Vagina (tissue), 2 donors: ENCODE results near the gene SARS1. TPM values are rescaled to one million over a fixed set of nuclear protein-coding genes. Genes with fewer than 3 reads are reported as not detected.

ENCODE experiments used
- DNase-seq, 2 donors: peaks; one replicate each; pipeline ENCODE4 v3.0.0-alpha.2; 2017; ENCODE audit errors: extremely low spot score in 2 of 2
- H3K27ac ChIP-seq: fragments of 200-600 bp; sonication (generic); one replicate; pipeline ENCODE4 v1.5.1; 2019
- H3K27me3 ChIP-seq: fragments of 200-600 bp; sonication (generic); one replicate; pipeline ENCODE4 v1.5.1; 2019
- H3K36me3 ChIP-seq, 2 donors: fragments of 200-600 bp; sonication (generic); one replicate each; pipeline ENCODE4 v1.5.1; 2017 to 2019
- H3K4me1 ChIP-seq: fragments of 200-600 bp; sonication (generic); one replicate; pipeline ENCODE4 v1.5.1; 2019
- H3K4me3 ChIP-seq, 2 donors: fragments of 200-600 bp; sonication (generic); 1 replicate in 1 of 2; 2 replicates in 1 of 2; pipeline ENCODE4 v1.5.1; 2016 to 2019
- H3K9me3 ChIP-seq: fragments of 200-600 bp; sonication (generic); one replicate; pipeline ENCODE4 v1.5.1; 2019
- POLR2A ChIP-seq, 2 donors: fragments of 450-650 bp; IDR thresholded peaks; one replicate each; pipeline ENCODE4 v1.6.1; 2017; ENCODE audit warnings: antibody characterized with exemption in 2 of 2, mild to moderate bottlenecking in 2 of 2, moderate library complexity in 2 of 2
- POLR2AphosphoS5 ChIP-seq, 2 donors: sonication (generic); formaldehyde crosslinking; IDR thresholded peaks; one replicate each; pipeline ENCODE4 v1.9.0; 2017; ENCODE audit warnings: antibody characterized with exemption in 2 of 2, mild to moderate bottlenecking in 2 of 2, low read depth in 1 of 2; ENCODE audit not compliant: insufficient read depth in 1 of 2
- intact Hi-C: fragments of 100-400 bp; cut with DNase I; formaldehyde crosslinking; loops from one replicate; pipeline ENCODE4 v1.15.1; 2023
- total RNA-seq: library from RNA; depleted of rRNA; stranded (reverse); fragments of >200 nt; gene quantifications from one replicate; pipeline ENCODE4 v1.2.3, GENCODE V29; 2016
- TF ChIP-seq, protein P1 (sequence below), 3 experiments: fragments of 450-650 bp in 2 of 3; fragments of 200-600 bp in 1 of 3; sonication (generic) in 1 of 3; IDR thresholded peaks; one replicate each; pipeline ENCODE4 v1.5.1; 2017 to 2019; ENCODE audit warnings: antibody characterized with exemption in 3 of 3, mild to moderate bottlenecking in 2 of 3, moderate library complexity in 2 of 3

Gene SARS1
- total RNA-seq, 1 donor from 2014 or later = 135 TPM

DNA sequence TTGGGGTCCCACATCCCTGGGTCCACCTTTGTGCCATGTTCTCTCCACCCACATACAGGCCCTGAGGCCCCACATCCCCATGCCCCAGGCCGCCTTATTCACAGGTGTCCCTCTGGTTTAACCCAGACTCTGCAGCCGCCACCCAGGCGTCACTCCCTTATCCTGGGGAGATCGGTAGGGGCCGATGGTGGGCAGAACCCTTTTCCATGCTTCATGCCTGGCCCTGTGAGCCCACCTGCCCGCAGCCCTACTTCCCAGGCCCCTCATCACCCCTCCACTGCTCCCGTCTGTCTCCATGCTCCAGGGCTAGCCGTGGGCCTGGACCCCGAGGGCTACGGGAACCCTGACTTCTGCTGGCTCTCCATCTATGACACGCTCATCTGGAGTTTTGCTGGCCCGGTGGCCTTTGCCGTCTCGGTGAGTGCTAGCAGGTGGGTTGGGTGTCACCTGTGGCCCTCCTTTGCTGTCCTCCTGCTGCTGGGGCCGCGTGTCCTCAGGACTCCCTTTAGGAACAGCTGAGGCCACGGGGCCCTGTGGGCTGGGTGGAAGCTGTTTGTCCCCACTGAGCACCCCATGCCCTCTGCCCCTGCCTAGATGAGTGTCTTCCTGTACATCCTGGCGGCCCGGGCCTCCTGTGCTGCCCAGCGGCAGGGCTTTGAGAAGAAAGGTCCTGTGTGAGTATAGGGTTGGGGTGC, 57.1 kb downstream of the SARS1 start:
- no peaks in the 10 kb centered on the region for H3K36me3 ChIP-seq
- intact Hi-C loops = no loop called here
- H3K4me3 ChIP-seq = no peak overlapping the region
- no peaks in the 10 kb centered on the region for H3K27me3 ChIP-seq
- H3K27ac ChIP-seq = no peak overlapping the region
- H3K9me3 ChIP-seq = no peaks in the 10 kb centered on the region
- no peak for DNase-seq
- H3K4me1 ChIP-seq = peaks cover 12% of the 10 kb centered on the region
- no peak for TF ChIP-seq POLR2A (IDR thresholded peaks at IDR 0.05)
- TF ChIP-seq, protein P1, sequence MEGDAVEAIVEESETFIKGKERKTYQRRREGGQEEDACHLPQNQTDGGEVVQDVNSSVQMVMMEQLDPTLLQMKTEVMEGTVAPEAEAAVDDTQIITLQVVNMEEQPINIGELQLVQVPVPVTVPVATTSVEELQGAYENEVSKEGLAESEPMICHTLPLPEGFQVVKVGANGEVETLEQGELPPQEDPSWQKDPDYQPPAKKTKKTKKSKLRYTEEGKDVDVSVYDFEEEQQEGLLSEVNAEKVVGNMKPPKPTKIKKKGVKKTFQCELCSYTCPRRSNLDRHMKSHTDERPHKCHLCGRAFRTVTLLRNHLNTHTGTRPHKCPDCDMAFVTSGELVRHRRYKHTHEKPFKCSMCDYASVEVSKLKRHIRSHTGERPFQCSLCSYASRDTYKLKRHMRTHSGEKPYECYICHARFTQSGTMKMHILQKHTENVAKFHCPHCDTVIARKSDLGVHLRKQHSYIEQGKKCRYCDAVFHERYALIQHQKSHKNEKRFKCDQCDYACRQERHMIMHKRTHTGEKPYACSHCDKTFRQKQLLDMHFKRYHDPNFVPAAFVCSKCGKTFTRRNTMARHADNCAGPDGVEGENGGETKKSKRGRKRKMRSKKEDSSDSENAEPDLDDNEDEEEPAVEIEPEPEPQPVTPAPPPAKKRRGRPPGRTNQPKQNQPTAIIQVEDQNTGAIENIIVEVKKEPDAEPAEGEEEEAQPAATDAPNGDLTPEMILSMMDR (IDR thresholded peaks at IDR 0.05) = no peak
- no peak for TF ChIP-seq POLR2AphosphoS5 (IDR thresholded peaks at IDR 0.05; ENCODE audit: insufficient read depth in 1 of 2, low read depth in 1 of 2)

DNA sequence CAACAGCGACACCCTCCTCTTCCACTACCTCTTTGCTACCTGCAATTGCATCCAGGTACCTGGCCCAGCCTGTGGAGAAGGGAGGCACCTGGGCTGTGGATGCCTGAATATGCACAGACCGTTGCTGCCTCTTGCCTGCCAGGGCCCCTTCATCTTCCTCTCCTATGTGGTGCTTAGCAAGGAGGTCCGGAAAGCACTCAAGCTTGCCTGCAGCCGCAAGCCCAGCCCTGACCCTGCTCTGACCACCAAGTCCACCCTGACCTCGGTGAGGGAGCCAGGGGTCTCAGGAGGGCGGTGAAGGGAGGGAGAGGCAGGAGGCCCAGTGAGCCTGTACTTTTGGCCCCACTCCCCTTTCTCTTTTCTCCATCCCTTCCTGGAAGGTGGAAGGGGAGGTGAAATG, 57.7 kb downstream of the SARS1 start:
- DNase-seq = no peak
- H3K27ac ChIP-seq = no peak overlapping the region
- intact Hi-C loops = no loop called here

GRCh38 chr1:109272021-109272799, 58.5 kb downstream of the SARS1 start:
- no peaks in the 10 kb centered on the region for H3K27me3 ChIP-seq
- no peak overlapping the region for H3K27ac ChIP-seq
- intact Hi-C loops = no loop called here
- H3K4me3 ChIP-seq = no peak overlapping the region
- H3K36me3 ChIP-seq = no peaks in the 10 kb centered on the region
- DNase-seq = no peak
- H3K4me1 ChIP-seq = peaks cover 12% of the 10 kb centered on the region
- TF ChIP-seq POLR2AphosphoS5 (IDR thresholded peaks at IDR 0.05; ENCODE audit: insufficient read depth in 1 of 2, low read depth in 1 of 2) = no peak
- TF ChIP-seq, protein P1 (IDR thresholded peaks at IDR 0.05) = no peak
- no peak for TF ChIP-seq POLR2A (IDR thresholded peaks at IDR 0.05)
- H3K9me3 ChIP-seq = no peaks in the 10 kb centered on the region

More for the DNA sequence above, 57.7 kb downstream of the SARS1 start:
- TF ChIP-seq POLR2A (IDR thresholded peaks at IDR 0.05) (no peak), POLR2AphosphoS5 (IDR thresholded peaks at IDR 0.05; ENCODE audit: insufficient read depth in 1 of 2, low read depth in 1 of 2) (no peak)
- TF ChIP-seq, protein P1 (IDR thresholded peaks at IDR 0.05) = no peak
- H3K4me3 ChIP-seq = no peak overlapping the region
- no peaks in the 10 kb centered on the region for H3K36me3 ChIP-seq
- no peaks in the 10 kb centered on the region for H3K9me3 ChIP-seq
- H3K27me3 ChIP-seq = no peaks in the 10 kb centered on the region
- peaks cover 12% of the 10 kb centered on the region for H3K4me1 ChIP-seq

DNA sequence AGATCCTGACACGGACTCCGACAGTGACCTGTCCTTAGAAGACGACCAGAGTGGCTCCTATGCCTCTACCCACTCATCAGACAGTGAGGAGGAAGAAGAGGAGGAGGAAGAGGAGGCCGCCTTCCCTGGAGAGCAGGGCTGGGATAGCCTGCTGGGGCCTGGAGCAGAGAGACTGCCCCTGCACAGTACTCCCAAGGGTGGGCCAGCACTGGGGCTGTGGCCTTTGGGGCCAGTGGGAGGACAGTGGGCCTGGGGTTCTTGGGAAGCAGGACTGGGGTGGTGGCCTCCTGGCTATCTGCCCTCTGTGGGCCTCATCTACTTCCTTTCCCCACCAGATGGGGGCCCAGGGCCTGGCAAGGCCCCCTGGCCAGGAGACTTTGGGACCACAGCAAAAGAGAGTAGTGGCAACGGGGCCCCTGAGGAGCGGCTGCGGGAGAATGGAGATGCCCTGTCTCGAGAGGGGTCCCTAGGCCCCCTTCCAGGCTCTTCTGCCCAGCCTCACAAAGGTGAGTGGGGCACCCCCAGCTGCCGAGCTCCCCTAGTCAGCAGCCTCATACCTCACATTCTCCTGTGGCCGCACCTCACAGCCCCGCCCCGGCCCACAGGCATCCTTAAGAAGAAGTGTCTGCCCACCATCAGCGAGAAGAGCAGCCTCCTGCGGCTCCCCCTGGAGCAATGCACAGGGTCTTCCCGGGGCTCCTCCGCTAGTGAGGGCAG, 59.3 kb downstream of the SARS1 start:
- intact Hi-C loops = no loop called here
- Histone ChIP-seq H3K36me3 (no peaks in the 10 kb centered on the region), H3K27ac (no peak overlapping the region), H3K4me3 (no peak overlapping the region), H3K4me1 (peaks cover 12% of the 10 kb centered on the region), H3K9me3 (no peaks in the 10 kb centered on the region), H3K27me3 (no peaks in the 10 kb centered on the region)
- no peak for DNase-seq
- TF ChIP-seq, protein P1 (IDR thresholded peaks at IDR 0.05) = no peak
- TF ChIP-seq POLR2AphosphoS5 (IDR thresholded peaks at IDR 0.05; ENCODE audit: insufficient read depth in 1 of 2, low read depth in 1 of 2) = no peak
